NCI-H526 treated with DMSO at 0.1 percent for 48 hours (cell line): Measurements from ENCODE around the gene RIN3.

ENCODE experiments used
- DNase-seq: peaks from one replicate; lab custom pipeline; 2025; lab: John Stamatoyannopoulos, UW

Gene RIN3

DNA sequence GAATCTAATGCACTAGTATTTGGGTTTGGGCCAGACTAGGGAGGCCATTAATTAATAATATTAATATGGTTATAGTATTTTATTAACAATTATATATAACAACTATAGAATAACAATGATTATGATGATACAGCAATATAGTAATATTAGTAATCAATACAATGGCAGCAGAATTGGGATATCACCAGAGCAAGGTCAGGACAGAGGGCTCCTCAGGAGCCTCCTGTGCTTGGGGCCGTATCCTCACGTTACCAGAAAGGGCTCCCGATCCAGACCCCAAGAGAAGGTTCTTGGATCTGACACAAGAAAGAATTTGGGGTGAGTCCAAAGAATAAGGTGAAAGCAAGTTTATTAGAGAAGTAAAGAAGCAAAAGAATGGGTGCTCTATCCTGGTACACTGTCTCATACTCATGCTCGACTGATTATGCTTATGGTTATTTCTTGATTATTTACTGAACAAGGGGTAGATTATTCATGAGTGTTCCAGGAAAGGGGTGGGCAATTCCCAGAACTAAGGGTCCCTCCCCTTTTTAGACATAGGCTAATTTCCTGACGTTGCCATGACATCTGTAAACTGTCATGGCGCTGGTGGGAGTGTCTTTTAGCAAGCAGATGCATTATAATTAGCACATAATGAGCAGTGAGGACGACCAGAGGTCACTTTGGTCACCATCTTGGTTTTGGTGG lies 61.6 kb downstream of the RIN3 start:
- no peak for DNase-seq

DNA sequence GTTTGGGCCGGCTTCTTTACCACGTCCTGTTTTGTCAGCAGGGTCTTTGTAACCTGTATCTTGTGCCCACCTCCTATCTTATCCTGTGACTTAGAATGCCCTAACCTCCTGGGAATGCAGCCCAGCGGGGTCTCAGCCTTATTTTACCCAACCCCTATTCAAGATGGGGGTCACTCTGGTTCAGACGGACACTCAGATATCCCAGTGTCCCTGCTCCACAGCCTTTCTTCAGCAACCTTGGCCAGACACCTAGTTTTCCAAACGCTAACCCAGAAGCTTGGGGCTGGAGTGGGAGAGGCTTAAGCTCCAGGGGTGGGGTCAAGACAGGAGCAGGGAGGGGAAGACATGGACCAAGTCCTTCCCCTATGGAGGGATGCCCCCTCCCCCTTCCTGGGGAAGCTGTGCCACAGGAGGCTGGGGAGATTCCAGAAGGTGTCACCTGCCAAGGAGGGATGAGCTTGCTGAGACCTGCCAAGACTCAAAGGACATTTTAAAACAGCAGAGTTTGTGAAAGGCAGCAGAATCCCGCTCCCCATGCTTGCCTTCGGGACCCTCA lies 62.2 kb downstream of the RIN3 start:
- no peak for DNase-seq

DNA sequence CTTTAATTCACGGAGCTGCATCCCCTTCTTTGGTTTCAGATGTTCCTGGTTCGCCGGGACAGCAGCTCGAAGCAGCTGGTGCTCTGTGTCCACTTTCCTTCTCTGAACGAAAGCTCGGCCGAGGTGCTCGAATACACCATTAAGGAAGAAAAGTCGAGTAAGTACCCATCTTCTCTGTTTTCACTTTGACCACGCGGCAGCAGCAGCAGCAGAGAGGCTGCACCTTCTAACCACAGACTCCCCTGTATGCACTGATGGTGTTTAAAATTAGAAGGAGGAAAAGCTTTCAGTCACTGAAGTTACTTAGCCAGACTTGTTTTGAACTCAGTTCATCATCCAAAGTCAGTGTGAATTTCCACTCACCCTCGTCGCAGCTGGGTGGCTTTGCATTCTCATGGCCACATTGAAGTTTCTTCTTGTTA lies 63.8 kb downstream of the RIN3 start:
- DNase-seq: no peak

GRCh38 chr14:92578511-92578910 lies 64.9 kb downstream of the RIN3 start:
- no peak for DNase-seq

DNA sequence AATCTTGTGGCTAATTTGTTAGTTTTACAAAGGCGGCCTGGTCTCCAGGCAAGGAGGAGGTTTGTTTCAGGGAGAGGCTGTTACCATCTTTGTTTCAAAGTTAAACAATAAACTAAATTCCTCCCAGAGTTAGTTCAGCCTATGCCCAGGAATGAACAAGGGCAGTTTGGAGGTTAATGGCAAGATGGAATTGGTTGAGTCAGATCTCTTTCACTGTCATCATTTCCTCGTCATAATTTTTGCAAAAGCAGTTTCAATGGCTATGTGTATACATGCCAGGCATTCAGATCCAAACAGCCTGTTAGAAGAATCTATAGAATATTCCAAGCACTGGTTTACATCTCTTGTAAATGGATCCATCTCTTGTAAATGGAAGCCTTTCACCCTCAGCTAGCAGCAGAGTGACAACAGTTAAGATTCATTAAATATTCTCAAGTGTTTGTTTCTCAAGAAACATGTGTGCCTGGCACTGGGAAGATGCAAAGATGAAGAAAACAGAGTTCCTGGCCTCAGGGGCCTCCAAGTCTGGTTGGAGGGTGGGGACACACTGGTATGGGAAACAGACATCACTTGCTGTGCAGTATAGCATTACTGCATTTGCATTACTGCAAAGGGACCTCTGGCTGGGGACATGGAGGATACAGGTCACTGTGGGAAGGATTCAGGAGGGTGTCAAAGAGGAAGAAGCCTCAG lies 65.8 kb downstream of the RIN3 start:
- DNase-seq: no peak

GRCh38 chr14:92581206-92581605 lies 67.6 kb downstream of the RIN3 start:
- DNase-seq: no peak

GRCh38 chr14:92581966-92582566 lies 68.5 kb downstream of the RIN3 start:
- no peak for DNase-seq

GRCh38 chr14:92582706-92583452 lies 69.3 kb downstream of the RIN3 start:
- DNase-seq: no peak

DNA sequence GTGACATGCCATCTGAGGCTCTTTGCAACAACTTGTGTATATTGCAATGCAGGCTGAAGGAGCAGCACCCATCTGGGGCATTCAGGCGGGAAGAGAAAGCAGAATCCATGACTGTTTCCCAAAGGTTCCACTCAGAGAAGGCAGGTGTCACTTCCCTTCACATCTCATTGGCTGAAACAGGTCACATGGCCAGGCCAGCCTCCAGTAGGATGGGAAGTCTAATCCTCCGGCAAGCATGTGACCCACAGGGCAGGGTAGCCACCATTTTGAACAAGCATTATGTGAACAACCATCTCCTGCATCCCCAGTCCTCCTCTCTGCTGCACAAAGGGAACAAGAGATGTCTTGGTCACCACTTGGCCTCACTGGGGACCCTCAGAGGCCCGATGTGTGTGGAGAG lies 70.6 kb downstream of the RIN3 start:
- no peak for DNase-seq

DNA sequence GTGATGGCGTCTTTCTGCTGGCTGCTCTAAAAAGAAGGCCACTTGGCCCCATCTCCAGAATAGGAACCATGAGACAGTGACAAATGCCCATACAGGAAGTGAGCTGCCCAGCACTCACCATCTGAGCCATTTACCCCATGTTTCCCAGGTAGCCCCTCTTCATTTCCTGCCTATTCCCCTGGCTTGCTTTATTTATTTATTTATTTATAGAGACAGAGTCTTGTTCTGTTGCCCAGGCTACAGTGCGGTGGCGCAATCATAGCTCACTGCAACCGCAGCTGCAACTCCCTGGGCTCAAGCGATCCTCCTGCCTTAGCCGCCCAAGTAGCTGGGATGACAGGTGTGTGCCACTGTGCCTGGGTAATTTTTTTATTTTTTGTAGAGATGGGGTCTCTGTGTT lies 71.2 kb downstream of the RIN3 start:
- DNase-seq: no peak

DNA sequence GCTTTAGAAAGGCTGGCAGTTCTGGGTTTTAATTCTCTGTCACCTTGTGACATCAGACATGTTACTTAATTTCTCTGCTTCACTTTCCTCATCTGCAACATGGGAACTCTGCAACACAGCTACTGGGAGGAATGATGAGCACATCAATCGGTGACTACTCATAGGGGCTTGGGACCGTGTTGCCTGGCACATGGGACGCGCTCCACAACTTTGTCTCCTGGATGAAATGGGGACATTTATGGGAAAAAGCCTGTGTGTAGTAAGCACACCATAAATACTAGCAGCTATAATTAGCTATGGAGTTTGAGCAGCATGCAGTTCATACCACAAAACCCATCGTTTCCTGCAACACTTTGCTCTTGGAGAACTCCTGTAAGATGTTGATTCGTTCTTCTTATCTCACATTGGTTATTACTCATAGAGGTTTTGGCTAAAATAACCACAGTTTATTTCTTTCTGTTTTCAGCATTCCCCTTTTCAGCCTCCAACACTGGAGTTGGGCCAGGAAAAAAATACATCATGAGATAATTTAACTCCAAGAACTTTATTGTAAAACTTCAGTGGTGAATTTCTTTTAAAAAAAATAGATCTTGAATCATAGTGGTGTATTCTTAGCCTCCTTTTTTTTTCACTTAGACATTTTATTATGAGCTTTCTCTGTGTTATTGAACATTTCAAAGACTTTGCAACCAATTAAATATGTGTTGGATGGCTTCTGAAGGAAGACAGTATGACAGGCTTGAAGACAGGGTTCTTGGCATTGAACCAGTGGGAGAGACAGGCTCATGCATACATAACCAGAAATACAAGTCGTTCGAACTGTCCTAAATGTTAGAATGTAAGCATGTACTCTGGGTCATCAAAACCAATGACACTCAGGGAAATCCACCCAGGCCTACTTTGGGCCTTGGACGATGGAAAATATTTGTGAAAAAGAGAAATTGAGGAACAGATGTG lies 72.7 kb downstream of the RIN3 start:
- DNase-seq: no peak

GRCh38 chr14:92586963-92587699 lies 73.5 kb downstream of the RIN3 start:
- no peak for DNase-seq

- no peak for DNase-seq
These were observed 74.1 kb downstream of the RIN3 start for GRCh38 chr14:92587700-92588085.

DNA sequence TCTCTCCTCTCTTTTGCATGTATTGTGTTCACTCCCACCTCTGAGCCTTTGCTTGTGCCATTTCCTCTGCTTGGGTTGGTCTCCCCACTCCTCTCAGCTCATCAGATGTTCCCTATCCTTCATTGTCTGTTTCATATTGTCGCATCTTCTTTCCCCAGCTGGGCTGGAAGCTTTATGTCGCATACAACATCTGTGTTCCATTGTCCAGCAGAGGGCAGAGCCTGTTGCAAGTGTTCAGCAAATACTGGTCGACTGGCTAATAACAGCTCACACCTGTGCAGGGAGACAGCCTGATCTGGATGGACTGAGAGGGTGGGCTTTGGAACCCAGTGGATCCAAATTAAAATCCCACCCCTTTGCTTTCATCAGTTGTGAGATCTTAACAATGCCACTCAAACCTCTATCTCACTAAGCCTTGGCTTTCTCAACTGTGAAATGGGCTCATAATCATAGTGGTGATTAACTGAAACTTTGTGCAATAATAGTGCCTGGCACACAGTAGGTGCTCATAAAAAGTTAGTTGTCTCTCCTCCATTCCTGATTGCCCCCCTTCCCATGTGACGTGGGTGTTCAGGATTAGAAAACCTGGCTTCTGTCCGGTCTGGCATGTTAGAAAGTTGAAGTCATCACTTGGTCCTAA lies 75.8 kb downstream of the RIN3 start:
- no peak for DNase-seq

GRCh38 chr14:92590176-92590575 lies 76.6 kb downstream of the RIN3 start:
- no peak for DNase-seq

DNA sequence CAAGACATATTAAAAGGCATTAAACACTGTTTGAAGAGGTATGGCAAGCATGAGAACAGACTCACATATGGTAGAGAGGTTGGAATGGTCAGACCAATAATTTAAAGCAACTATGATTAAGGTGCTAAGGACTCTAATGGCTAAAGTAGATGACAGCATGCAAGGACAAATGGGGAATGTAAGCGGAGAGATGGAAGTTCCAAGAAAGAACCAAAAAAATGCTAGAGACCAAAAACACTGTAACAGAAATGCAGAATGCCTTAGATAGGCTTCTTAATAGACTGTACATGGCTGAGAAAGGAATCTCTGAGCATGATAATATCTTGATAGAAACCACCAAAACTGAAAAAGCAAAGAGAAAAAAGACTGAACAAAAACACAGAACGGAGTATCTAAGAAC lies 77.4 kb downstream of the RIN3 start:
- no peak for DNase-seq

DNA sequence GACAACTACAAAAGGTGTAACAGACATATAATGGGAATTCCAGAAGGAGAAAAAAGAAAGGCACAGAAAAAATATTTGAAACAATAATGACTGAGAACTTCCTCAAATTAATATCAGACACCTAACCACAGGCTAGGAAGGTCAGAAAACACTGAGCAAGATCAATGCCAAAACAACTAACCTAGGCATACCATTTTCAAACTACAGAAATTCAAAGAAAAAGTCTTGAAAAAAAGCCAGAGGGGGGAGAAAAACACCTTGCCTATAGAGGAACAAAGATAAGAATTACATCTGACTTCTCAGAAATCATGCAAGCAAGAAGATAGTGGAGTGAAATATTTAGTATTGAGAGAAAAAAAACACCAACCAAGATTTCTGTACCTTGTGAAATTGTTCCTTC lies 77.8 kb downstream of the RIN3 start:
- no peak for DNase-seq

DNA sequence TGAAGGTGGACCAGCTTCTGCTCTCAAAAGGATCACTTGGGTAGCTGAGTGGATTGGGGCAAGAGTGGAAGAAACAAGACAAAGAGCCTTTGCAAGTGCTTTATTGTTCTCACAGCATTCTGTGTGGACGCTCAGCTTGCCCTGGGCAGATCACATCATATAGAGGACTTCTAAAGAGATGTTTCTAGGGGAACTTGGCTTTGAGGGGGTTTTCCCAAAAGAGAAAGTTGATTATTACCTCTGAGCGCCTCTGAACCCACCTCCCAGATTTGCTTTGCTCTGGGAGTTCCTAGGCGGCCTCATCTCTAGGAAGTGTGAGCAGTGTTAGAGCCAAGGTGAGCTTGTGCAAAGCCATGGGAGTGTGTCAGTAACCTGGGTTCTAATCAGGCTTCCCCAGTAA lies 81.7 kb downstream of the RIN3 start:
- DNase-seq: no peak

GRCh38 chr14:92596331-92596907 lies 82.8 kb downstream of the RIN3 start:
- DNase-seq: no peak
